Retina (tissue), 1 donor: ENCODE data around the gene PLCL2.

Experiments
- DNase-seq: peaks from one replicate; pipeline ENCODE4 v3.0.0-alpha.2; 2016

PLCL2 gene

GRCh38 chr3:16868513-16868912 lies 16.2 kb upstream of the PLCL2 start:
- no peak for DNase-seq

- no peak for DNase-seq
These were observed 15.3 kb upstream of the PLCL2 start for GRCh38 chr3:16869261-16870005.

DNA sequence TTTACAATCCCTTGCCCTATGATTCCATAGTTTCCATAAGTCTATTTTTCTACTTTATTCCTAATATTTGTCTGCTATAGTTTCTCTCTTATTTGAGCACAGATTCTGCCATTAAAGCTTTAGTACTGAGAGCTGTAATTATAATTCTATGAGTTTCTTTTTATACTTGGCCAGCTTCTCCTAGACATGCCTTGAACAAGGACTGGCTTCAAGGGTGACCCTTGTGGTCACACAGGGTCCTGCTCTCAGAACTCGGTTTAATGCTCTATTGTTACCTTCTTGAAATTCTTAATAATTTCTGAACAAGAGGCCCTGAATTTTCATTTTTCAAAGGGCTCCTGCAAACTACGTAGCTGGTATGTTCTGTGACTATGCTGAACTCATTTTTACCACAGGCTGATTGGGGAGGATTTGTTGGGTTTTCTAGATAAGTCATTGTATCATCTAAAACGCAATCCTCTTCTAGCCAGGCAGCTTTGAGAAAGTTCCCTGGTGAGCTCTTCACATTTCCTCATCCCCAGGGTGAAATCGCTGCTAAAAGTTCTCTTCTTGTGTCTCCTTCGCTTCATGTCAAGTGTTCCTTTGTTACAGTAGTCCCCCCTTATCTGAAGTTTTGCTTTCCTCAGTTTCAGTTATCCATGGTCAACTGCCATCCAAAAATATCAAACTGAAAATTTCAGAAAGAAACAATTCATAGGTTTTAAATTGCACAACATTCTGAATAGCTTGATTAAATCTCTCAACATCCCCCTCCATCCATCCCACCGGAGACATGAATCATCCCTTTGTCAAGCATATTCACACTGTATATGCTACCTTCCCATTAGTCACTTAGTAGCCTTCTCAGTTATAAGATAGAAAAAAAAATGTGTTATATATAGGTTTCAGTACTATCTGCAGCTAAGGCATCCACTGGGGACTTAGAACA lies 12.6 kb upstream of the PLCL2 start:
- DNase-seq: no peak

DNA sequence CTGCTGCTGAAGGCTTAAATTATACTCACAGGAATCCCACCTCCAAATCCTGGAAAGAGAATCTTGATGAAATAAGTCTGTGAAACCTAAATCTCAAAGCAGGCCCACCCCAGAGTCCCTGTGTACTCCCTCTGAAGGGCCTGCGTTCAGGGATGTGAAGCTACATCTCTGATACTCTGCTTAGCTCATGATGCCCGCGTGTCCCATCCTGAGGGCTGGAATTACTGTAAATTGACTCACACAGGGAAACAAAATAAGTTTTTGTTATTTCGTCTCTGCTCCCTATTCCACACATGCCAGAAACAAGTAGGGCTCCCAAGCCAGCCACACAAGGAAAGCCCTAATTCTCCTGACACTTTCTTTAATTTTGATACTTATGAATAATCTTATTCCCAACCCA lies 10.9 kb upstream of the PLCL2 start:
- no peak for DNase-seq

- DNase-seq: no peak
These were observed 8.7 kb upstream of the PLCL2 start for GRCh38 chr3:16875876-16876550.

GRCh38 chr3:16877505-16877904 lies 7.2 kb upstream of the PLCL2 start:
- DNase-seq: no peak

GRCh38 chr3:16877911-16878310 lies 6.8 kb upstream of the PLCL2 start:
- no peak for DNase-seq

DNA sequence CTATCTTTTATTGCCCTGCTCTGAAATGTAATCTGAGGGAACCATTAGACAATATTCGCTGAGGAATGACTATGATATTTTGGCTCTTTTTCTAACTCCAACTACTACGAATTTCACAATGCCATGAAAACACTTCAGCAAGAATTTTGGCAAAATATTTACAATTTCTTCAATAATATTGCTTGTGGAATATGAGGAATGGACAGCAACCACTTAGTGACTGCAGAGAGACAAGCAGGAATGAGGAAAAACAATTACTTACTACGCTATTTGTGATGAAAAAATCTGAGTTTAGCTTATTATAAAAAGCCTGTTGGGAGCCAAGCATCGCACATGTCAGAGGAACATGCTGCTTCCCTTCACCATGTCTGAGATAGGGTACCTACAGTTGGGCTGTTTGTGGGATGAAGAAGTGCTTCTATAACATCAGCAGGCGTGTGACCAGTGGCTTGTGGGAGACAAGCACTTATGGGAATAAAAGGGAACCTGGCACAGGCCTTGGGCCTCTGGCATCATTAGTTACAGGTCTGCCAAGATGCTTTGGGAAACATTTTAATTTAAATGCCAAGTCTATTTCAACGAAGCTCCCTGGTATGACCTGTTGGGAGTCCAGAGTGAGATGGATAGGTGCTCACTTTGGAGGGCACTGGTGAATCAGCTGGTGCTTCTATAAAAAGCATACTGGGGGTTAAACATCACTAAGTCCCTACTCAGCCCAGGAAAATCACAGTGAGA lies 2.7 kb upstream of the PLCL2 start:
- DNase-seq: no peak

- no peak for DNase-seq
These were observed 1.6 kb upstream of the PLCL2 start for GRCh38 chr3:16883057-16883722.

- no peak for DNase-seq
These were observed 1.1 kb upstream of the PLCL2 start for GRCh38 chr3:16883723-16884083.

DNA sequence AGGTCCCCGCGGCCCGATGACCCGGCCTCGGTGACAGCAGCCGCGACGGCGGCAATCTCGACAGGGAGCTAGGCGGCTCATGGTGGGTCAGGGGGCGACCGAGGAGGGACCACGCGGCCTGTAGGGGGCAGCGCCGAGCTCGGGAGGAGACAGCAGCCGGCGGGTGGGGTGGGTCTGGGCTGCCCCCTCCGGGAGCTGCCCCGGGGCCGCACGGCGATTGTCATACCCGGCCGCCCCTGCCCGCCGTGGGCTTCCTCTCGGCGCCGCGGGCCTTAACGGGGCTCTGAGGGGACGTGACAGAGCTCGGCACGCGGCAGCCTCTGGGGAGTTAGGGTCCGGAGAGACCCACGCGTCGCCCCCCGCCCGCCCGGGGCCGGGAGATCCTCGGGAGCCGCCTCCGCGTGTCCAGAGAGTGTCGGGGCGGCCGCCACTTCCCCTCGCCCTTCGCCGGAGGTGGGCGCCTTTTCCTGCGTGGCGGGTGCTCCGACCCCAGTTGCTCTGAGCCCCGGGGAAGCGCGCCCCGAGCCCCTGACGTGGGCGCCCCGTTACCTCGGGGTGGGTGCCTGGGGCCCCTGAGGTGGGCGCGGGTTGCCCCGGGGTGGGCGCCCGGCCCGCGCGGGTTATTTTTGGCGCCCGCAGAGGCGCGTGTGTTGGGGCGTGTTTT lies 539 bp upstream of the PLCL2 start:
- DNase-seq: peak; percentile 89

DNA sequence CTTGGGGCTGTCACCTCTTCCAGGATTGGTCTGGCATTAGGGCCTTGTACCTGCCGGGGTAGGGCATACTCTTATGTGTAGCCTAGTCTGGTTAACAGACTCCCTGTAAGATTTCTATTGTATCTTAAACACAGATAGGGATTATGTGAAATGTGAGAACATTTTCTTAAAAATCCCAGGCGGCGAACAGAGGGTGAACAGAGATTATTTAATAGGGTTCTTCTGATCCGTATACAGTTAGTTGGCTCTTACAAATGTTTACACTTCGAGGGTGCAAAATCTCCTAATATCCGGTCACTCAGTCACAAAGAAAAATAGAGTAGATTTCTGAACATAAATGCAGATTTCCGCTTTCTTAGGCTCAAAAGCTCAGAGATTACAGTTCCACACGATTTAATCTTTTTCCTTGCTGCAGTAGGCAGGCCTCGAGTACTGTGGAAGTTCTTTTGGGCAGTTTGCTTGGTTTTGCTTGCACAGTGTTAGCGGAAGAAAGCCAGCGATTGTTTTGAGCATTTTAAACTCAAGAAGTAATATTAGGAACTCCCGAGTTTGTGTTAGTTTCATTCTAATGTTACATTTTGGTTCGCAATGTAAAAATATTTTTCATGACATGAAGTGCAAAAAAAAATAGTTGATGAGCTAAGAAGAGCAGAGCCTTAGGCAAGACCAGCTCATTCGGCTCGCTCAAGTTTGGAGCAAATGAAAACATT lies 993 bp downstream of the PLCL2 start:
- peak; percentile 39 for DNase-seq

DNA sequence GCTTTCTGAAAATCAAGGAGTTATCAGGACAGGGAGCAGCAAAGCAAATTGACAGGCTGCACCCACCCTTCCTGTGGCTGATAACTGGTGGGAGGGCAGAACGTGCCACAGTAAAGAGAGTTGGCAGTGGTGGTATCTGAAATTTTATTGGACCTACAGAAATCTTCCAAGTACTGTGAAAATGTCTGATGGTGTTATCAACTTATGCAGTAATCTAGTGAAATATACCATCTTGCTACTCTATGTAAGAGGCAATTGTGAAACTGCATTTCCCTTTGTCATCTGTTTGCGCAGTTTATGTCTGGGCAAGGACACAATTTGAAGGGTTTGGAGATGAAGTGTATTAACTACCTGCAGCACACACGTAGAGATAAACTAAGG lies 1.5 kb downstream of the PLCL2 start:
- peak; percentile 32 for DNase-seq

DNA sequence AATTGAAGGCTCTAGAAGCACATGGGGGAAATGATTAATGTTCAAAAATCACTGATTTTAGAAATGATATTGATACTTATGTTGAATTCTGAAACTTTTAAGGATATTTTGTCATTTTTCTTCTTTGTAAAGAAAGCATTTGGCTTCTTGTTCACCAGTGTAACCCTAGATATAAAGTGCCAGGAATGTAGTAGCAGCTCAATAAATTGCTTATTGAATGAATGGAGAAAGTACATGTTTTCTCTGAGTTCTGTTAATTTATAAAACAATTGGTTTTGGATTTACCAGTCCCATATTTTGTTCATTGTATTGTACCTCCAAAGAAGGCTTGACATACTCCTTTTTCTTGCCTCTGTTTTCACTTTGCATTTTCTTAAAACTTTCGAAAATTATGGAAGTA lies 2.4 kb downstream of the PLCL2 start:
- no peak for DNase-seq

- DNase-seq: no peak
These were observed 3.6 kb downstream of the PLCL2 start for GRCh38 chr3:16888356-16888755.

- no peak for DNase-seq
These were observed 4.2 kb downstream of the PLCL2 start for GRCh38 chr3:16888785-16889607.

DNA sequence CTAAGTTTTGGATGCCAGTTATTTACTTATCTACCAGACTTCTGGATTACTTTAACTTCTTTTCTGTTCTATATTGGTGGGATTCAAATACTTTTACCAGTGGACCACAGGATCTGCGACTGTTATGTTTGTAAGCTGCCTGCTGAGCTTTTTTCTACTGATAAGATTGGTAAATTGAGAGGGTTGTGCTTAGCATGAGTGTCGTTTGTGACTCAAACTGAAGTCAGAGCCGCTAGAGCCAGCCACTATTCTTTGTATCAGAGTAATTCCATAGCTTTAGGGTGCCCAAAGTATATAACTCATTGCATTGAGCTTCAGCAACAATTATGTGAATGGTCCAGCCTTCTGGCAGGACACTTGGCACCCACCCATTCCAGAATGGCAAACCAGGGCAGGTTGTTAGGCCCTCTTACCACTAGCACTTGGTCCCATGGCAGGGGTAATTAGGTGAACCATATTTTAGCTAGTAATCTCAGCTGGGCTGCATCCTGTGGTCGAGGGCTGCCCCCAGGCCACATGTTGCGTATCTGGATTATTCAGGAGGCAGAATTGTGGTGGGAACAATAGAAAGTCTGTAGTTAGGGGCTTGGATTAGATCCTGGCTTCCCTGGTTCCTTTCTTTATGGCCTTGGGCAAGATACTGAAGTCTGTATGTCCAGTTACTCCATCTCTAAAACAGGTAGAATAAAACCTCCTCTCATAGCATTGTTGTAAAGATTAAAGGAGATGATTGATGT lies 6.0 kb downstream of the PLCL2 start:
- DNase-seq: no peak

DNA sequence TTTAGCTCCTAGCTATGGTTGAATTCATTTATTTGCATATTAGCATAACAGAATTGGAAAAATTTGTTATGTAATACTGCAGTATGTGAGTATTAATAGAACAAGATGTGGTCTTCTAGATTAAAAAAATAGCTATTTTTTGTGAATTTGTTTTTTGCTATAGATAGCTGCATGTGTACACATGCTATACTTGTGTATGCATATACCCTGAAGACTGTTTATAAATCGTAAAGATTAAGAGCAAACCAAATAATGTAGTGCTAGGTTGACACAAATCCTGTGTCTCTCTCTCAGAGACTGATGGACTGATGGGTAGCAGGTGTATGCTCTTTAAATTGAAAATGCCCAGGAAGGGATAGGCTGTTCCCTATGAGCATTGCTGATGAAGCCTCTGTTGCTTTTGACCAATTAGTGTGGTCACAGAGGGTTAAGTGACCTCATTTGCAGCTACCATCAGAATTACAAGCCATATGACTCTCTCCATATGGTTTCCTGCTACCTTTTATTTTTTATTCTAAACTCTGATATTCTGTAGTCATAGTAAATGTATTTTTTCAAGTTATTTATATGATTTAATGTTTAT lies 9.0 kb downstream of the PLCL2 start:
- DNase-seq: no peak

DNA sequence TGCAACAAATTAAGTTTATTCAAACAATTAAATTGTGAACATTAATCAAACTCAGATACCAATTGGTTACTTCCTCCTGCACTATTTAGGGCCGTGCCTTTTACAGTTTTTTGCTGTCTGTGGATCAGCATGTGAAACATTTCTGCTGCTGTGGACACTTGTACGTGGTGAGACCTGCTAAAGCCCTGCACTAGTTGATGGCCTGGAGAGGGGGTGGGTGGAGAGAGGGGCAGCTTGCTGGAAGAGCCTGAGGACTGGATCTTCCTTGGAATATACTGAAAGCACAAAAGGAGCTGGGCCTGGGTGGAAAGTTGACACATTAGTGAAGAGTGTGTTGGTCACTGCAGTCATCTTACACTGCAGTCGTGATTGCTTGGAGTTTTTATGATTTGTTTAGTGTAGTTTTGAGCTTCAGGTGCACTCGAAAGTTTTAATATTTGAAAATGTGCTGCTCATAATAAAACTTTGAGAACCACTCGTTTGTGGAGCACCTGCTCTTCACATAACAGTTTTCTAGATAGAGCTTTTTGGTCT lies 11.4 kb downstream of the PLCL2 start:
- DNase-seq: no peak
